ENCODE results near the gene FAM222A.

The FAM222A gene

DNA sequence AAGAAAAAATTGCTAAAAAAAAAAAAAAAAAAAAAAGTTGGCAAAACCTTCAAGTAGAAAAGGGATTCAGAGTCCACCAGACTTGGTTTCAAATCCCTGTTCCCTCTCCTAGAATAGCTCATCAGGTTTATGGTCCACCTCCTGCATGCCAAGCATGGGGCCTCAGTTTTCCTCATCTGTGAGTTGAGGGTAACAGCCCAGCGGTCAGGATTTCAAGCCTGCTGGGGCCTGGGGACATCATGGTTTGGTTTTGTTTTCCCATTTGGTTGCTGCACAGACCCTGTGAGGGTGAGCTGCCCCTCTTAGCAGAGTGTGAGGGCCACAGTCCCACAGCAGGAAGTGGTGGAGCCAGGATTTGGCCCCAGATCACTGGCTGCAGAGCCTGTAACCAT, 12.5 kb downstream of the FAM222A start:
- DNase-seq: no peak

GRCh38 chr12:109726511-109727038, 12.9 kb downstream of the FAM222A start:
- DNase-seq: no peak

- DNase-seq: no peak
Measured at GRCh38 chr12:109727039-109727723, 13.6 kb downstream of the FAM222A start.

DNA sequence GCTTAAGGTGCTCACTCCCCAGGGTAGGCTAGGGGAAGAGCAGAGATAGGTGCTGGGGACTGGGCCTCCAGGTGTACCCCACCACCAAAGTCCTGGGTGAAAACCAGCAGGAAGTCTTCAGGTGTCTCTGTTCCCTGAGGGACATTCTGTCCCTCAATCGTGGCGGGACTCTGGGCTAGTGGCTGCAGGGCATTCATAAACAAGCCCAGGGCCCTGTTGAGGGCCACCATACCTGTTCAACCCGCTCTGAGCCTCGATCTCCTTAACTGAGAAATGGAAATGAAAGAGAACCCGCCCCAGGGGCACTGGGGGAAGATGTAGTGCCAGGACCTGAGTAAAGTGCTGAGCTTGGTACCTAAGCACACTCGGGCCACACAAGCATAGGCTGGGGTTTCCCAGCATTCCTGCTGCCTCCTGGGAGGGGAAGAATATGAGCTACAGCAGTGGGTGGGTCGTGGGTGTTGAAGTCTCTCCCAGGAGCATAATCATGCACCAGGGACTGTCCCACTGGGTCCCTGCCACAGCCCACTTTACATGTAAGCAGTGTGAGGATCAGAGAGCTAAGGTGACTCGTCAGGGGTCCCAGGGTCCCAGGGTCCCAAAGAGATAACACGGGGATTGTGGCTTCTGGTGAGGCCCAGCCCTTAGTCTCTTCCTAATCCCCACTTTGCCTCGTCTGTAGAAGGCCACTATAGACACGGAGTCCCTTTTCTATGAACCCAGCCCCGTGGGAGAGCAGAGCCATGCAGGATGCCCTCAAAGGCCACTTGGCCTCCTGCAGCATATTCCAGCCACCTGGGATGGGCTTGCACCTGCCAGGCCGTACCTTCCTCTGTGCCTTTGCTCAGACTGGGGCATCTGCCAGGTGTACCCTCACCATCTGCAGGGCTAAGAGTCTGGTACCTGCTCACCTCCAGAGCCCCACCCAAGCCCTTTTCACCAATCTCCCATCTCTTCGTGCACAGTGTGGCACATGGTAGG, 14.4 kb downstream of the FAM222A start:
- DNase-seq: no peak

DNA sequence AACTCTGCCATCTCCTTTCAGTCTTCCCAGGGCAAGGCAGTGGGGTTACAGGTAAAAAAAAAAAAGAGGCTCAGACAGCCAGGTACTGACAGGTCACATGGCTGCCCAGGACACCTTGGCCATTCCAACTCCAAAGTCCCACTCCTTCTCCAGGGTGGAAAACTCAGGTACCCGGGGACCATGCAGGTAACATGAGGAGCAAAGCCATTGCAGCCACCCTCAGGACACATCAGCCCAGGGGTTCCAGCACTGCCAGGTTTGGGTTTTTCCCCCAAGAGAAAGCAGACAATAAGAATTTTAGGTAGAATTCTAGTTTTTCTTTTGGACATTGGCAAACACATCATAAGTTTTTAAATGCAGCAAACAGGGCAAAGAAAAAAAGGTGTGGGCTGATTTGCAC, 15.3 kb downstream of the FAM222A start:
- DNase-seq: no peak

DNA sequence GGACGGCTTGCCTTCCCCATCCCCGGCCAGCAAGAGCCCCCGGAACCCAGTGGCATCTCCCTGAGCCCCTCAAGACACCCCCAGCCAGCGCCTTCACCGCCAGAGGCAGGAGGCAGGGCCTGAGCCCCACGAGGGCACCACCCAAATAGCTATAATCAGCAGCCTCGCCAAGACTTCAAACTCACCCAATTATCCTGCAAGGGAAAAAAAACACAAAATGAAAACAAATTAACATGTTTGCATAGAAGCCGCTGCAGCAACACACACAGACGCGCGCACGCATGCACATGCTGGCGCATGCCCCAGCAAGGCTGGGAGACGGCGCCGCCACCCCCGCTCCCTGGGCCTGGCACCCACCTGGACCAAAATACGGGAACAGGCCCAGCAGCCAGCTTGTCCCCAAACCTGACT, 15.8 kb downstream of the FAM222A start:
- DNase-seq: no peak

- DNase-seq: no peak
Measured at GRCh38 chr12:109729801-109730200, 16.2 kb downstream of the FAM222A start.

DNA sequence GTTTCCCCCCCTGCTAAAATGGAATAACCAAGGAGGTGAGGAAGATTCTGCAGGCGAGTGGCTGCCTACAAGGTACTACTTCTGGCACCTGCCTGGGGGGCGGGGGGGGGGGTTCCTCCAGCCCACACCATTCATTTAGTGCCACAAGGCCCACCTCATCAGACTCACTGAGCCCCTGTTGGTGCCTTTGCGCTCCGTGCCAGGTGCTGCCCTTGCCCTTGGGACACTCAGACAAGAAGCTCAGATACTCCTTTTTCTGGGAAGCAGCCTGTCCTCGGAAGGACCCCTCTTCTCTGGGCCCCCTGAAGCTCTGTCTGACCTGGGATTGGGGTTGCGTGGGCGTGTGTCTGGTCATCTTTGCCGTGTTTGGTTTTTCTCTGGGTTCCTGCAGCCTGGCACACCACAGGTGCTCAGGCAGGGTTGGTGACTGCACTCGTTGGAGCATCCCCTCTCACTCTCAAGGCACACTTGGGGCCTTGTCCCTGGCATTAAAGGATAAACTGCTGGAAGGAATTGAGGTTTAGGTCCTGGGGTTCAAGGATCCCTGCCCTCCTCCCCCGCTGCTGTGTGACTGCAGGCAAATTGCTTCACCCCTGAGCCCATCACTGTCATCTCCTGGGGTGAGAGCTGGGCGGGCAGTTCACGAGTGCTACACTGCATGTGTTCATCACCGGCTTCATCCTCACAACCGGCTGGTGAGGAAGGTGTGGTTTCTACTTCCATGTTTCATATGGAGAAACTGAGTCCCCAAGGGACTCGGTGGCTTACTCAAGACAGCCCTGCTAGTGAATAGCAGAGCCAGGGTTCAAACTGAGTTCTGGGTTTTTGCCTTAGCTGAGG, 16.9 kb downstream of the FAM222A start:
- DNase-seq: no peak

- no peak for DNase-seq
Measured at GRCh38 chr12:109731231-109731731, 17.7 kb downstream of the FAM222A start.

GRCh38 chr12:109731806-109732205, 18.2 kb downstream of the FAM222A start:
- DNase-seq: no peak

- DNase-seq: no peak
Measured at GRCh38 chr12:109732321-109733305, 19.0 kb downstream of the FAM222A start.

- DNase-seq: no peak
Measured at GRCh38 chr12:109734219-109735000, 20.8 kb downstream of the FAM222A start.

GRCh38 chr12:109735051-109735521, 21.5 kb downstream of the FAM222A start:
- no peak for DNase-seq

- DNase-seq: no peak
Measured at GRCh38 chr12:109735825-109736551, 22.4 kb downstream of the FAM222A start.

- DNase-seq: no peak
Measured at GRCh38 chr12:109736552-109737108, 23.0 kb downstream of the FAM222A start.

- no peak for DNase-seq
Measured at GRCh38 chr12:109737126-109737525, 23.5 kb downstream of the FAM222A start.

GRCh38 chr12:109737631-109738030, 24.0 kb downstream of the FAM222A start:
- no peak for DNase-seq

DNA sequence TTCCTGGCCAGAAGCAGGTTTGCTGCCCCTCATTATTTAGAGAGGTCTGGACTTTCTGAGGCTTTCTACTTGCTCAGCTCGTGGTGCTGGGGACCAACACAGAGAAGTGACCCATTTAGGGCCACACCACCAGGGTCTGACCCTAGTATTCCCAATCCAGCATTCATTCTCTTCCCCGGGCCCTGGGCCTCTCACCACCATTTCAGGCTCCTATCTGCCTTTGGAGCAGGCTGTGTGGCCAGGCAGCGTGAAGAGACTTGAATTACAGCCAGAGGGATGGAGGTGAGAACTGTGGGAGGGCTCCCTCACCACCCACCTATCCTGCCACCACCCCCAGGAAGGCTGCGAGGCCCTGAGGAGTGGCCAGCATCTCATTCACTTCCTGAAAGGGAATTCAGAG, 24.6 kb downstream of the FAM222A start:
- no peak for DNase-seq
